ENCODE results near the gene ZBTB47. TPM values are rescaled to one million over a fixed set of nuclear protein-coding genes. Genes with fewer than 3 reads are reported as not detected.

Gene ZBTB47
- total RNA-seq, 4 donors from 2014 or later, result 10.0 to 44.1 (median 19.7) TPM

DNA sequence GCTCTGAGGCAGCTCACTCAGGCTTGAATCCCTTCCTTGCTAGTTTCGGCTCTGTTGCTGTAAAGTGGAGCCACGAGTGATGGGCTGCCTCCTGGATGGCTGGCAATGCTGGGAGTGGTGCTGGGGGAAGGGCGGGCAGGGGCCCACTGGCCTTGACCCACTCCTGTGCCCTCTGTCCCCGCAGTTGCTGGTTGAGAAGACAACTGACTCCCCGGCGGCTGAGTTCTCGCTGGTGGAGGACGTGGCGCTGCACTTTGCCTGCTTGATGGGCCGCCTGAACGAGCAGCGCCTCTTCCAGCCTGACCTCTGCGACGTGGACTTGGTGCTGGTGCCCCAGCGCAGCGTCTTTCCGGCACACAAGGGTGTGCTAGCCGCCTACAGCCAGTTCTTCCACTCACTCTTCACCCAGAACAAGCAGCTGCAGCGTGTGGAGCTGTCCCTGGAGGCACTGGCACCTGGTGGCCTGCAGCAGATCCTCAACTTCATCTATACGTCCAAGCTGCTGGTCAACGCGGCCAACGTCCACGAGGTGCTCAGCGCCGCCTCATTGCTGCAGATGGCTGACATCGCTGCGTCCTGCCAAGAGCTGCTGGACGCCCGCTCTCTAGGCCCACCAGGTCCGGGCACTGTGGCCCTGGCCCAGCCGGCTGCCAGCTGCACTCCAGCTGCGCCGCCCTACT is 4.7 kb downstream of the ZBTB47 start:
- 85% methylated on average over 22 of the region's 34 CpGs; no CpG with 5 or more reads in 1 of the 2 donors for WGBS, 2 donors (ENCODE audit: low coverage in 1 of 2)
- intact Hi-C loops (cut with DNase I; ENCODE audit: low total_unique reads) (no loop called here), in situ Hi-C loops (cut with MboI; ENCODE audit: low pct_ligation_motif_present in 1 of 4, low pct_unique_long_range_greater_than_20kb in 1 of 4, low sequenced_read_pairs in 3 of 4) (loop anchor here in 2 of 4 donors (10.0 kb wide), 1 partner anchor 87 kb away; no protein-coding TSS in a partner anchor)
- H3K27me3 ChIP-seq, result no peaks in the 10 kb centered on the region
- TF ChIP-seq POLR2A (IDR thresholded peaks at IDR 0.05), result no peak
- TF ChIP-seq POLR2AphosphoS5 (IDR thresholded peaks at IDR 0.05), result no peak
- TF ChIP-seq, protein P1, sequence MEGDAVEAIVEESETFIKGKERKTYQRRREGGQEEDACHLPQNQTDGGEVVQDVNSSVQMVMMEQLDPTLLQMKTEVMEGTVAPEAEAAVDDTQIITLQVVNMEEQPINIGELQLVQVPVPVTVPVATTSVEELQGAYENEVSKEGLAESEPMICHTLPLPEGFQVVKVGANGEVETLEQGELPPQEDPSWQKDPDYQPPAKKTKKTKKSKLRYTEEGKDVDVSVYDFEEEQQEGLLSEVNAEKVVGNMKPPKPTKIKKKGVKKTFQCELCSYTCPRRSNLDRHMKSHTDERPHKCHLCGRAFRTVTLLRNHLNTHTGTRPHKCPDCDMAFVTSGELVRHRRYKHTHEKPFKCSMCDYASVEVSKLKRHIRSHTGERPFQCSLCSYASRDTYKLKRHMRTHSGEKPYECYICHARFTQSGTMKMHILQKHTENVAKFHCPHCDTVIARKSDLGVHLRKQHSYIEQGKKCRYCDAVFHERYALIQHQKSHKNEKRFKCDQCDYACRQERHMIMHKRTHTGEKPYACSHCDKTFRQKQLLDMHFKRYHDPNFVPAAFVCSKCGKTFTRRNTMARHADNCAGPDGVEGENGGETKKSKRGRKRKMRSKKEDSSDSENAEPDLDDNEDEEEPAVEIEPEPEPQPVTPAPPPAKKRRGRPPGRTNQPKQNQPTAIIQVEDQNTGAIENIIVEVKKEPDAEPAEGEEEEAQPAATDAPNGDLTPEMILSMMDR (IDR thresholded peaks at IDR 0.05), result no peak
- no peak for TF ChIP-seq EP300 (IDR thresholded peaks at IDR 0.05; ENCODE audit: low read depth)
- H3K27ac ChIP-seq, result no peak overlapping the region
- H3K4me3 ChIP-seq, result no peak overlapping the region
- peaks cover 0 to 23% (median 10%) of the 10 kb centered on the region in 4 donors for H3K4me1 ChIP-seq
- no peaks in the 10 kb centered on the region for H3K9me3 ChIP-seq
- H3K36me3 ChIP-seq, result no peaks in the 10 kb centered on the region
- no peak for DNase-seq

DNA sequence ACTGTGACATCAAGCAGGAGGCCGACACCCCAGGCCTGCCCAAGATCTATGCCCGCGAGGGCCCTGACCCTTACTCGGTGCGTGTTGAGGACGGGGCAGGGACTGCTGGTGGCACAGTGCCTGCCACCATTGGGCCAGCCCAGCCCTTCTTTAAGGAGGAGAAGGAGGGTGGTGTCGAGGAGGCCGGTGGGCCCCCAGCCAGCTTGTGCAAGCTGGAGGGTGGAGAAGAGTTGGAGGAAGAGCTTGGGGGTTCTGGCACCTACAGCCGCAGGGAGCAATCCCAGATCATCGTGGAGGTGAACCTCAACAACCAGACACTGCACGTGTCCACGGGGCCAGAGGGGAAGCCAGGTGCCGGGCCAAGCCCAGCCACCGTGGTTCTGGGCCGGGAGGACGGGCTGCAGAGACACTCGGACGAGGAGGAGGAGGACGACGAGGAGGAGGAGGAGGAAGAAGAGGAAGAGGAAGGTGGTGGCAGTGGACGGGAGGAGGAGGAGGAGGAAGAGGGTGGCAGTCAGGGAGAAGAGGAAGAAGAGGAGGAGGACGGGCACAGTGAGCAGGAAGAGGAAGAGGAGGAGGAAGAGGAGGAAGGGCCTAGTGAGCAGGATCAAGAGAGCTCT is 5.4 kb downstream of the ZBTB47 start:
- TF ChIP-seq, protein P1 (IDR thresholded peaks at IDR 0.05), result no peak
- TF ChIP-seq POLR2AphosphoS5 (IDR thresholded peaks at IDR 0.05) (no peak), POLR2A (IDR thresholded peaks at IDR 0.05) (no peak)
- Histone ChIP-seq H3K27ac (peak overlapping the region in 1 of 4 donors; percentile 41), H3K36me3 (no peaks in the 10 kb centered on the region), H3K9me3 (no peaks in the 10 kb centered on the region), H3K27me3 (no peaks in the 10 kb centered on the region), H3K4me1 (peaks cover 0 to 17% (median 6%) of the 10 kb centered on the region in 4 donors), H3K4me3 (no peak overlapping the region)
- intact Hi-C loops (cut with DNase I; ENCODE audit: low total_unique reads), result no loop called here
- in situ Hi-C loops (cut with MboI; ENCODE audit: low pct_ligation_motif_present in 1 of 4, low pct_unique_long_range_greater_than_20kb in 1 of 4, low sequenced_read_pairs in 3 of 4), result loop anchor here in 2 of 4 donors (10.0 kb wide), 1 partner anchor 86 kb away; no protein-coding TSS in a partner anchor
- 48 to 88% methylated on average over 2 to 22 of the region's 22 CpGs for WGBS, 2 donors (ENCODE audit: low coverage in 1 of 2)
- DNase-seq, result no peak

DNA sequence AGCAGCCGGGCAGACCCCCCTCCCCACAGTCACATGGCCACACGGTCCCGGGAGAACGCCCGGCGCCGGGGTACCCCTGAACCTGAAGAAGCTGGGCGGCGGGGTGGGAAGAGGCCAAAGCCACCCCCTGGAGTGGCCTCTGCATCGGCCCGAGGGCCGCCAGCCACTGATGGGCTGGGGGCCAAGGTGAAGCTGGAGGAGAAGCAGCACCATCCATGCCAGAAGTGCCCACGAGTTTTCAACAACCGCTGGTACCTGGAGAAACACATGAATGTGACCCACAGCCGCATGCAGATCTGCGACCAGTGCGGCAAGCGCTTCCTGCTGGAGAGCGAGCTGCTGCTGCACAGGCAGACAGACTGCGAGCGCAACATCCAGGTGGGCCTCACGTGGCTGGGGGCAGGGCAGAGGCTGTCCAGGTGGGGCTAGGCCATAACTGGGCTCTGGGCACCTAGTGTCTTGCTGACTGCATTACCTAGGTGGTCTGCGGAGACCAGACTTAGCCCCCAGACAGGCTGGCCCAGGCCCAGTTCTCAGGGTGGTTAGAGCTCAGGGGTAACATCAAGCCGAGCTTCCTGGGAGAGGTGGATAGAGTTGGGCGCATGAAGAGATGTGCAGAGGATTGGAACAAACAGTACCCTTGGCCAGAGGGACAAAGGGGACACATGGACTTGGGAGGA is 6.1 kb downstream of the ZBTB47 start:
- H3K9me3 ChIP-seq, result no peaks in the 10 kb centered on the region
- no peak for DNase-seq
- in situ Hi-C loops (cut with MboI; ENCODE audit: low pct_ligation_motif_present in 1 of 4, low pct_unique_long_range_greater_than_20kb in 1 of 4, low sequenced_read_pairs in 3 of 4), result loop anchor here in 2 of 4 donors (10.0 kb wide), 1 partner anchor 85 kb away; no protein-coding TSS in a partner anchor
- intact Hi-C loops (cut with DNase I; ENCODE audit: low total_unique reads), result no loop called here
- WGBS, 2 donors (ENCODE audit: low coverage in 1 of 2), result 84 to 98% methylated on average over 9 to 25 of the region's 25 CpGs
- peaks cover 0 to 16% (median 5%) of the 10 kb centered on the region in 4 donors for H3K4me1 ChIP-seq
- no peaks in the 10 kb centered on the region for H3K36me3 ChIP-seq
- H3K27me3 ChIP-seq, result no peaks in the 10 kb centered on the region
- H3K27ac ChIP-seq, result peak overlapping the region in 1 of 4 donors; percentile 41
- no peak overlapping the region for H3K4me3 ChIP-seq
- TF ChIP-seq POLR2AphosphoS5 (IDR thresholded peaks at IDR 0.05) (no peak), EP300 (IDR thresholded peaks at IDR 0.05; ENCODE audit: low read depth) (no peak), POLR2A (IDR thresholded peaks at IDR 0.05) (no peak)
- TF ChIP-seq, protein P1 (IDR thresholded peaks at IDR 0.05), result no peak

DNA sequence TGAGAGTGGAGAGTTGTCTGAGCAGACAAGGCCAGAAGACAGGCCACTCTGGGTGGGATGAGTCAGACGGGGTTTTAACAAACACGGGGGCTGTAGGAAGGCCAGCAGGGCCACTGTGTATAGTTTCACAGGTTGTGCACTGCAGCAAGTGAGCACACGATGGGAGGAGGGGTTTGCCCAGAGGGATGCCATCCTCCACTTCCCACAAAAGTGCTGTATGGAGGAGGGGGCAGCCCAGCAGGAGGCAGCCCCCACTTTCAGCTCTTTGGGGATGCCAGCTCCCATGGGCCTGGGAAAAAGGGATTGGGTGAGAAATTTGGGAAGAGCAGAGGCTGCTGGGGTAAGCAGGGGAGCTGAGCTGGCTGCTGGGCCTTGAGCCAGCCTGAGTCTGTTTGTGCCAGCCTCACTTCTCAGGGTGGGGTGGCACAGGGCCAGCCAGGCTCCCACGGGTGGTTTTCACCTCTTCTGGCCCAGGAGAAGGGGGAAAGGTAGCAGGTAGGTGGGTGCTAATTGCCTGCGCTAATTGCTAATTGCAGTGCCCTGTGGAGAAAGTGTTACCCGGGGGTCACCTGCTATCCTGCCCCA is 6.7 kb downstream of the ZBTB47 start:
- peak overlapping the region in 1 of 4 donors; percentile 41 for H3K27ac ChIP-seq
- intact Hi-C loops (cut with DNase I; ENCODE audit: low total_unique reads), result no loop called here
- TF ChIP-seq, protein P1 (IDR thresholded peaks at IDR 0.05), result no peak
- TF ChIP-seq EP300 (IDR thresholded peaks at IDR 0.05; ENCODE audit: low read depth) (no peak), POLR2AphosphoS5 (IDR thresholded peaks at IDR 0.05) (no peak), POLR2A (IDR thresholded peaks at IDR 0.05) (no peak)

More for the DNA sequence above, 6.7 kb downstream of the ZBTB47 start:
- WGBS, 2 donors (ENCODE audit: low coverage in 1 of 2), result 37 to 51% methylated on average over 2 to 6 of the region's 6 CpGs
- DNase-seq, result no peak
- Histone ChIP-seq H3K4me3 (no peak overlapping the region), H3K36me3 (no peaks in the 10 kb centered on the region), H3K27me3 (no peaks in the 10 kb centered on the region), H3K4me1 (peaks cover 0 to 13% (median 2%) of the 10 kb centered on the region in 4 donors), H3K9me3 (no peaks in the 10 kb centered on the region)
- in situ Hi-C loops (cut with MboI; ENCODE audit: low pct_ligation_motif_present in 1 of 4, low pct_unique_long_range_greater_than_20kb in 1 of 4, low sequenced_read_pairs in 3 of 4), result no loop called here
